ENCODE measurements around the gene ATXN1. TPM values are rescaled to one million over a fixed set of nuclear protein-coding genes. Genes with fewer than 3 reads are reported as not detected.

Gene ATXN1
- polyA plus RNA-seq, 2 of the 4 experiments (the other 2 are of a cell fraction): 2.9 to 8.3 TPM

GRCh38 chr6:16389642-16390041 is 371.6 kb downstream of the ATXN1 start (continued):
- TF ChIP-seq BCL3 (IDR thresholded peaks at IDR 0.05) (no peak), CTCF (IDR thresholded peaks at IDR 0.05) (no peak), CBX8 (IDR thresholded peaks at IDR 0.05) (no peak), ELK1 (IDR thresholded peaks at IDR 0.05; ENCODE audit: low read depth, low read length) (no peak), MAFK (IDR thresholded peaks at IDR 0.05; ENCODE audit: partially characterized antibody) (no peak), REST (IDR thresholded peaks at IDR 0.05) (no peak)

GRCh38 chr6:16388488-16388887 is 372.8 kb downstream of the ATXN1 start:
- ATAC-seq (no peak), DNase-seq (ENCODE audit: low read depth in 1 of 2, low spot score in 1 of 2) (no peak), FAIRE-seq (no peak)
- H3K4me1 ChIP-seq: no peaks in the 10 kb centered on the region
- H3K4me2 ChIP-seq: no peak overlapping the region
- TF ChIP-seq HEYL (CRISPR knock-in tag; IDR thresholded peaks at IDR 0.05) (no peak), JUNB (IDR thresholded peaks at IDR 0.05) (no peak), HES2 (IDR thresholded peaks at IDR 0.05) (no peak), ZSCAN20 (CRISPR knock-in tag; IDR thresholded peaks at IDR 0.05) (no peak), BHLHE40 (IDR thresholded peaks at IDR 0.05; ENCODE audit: low read depth, low read length) (no peak), ZC3H11A (IDR thresholded peaks at IDR 0.05) (no peak), ZNF302 (CRISPR knock-in tag; IDR thresholded peaks at IDR 0.05) (no peak), SREBF2 (IDR thresholded peaks at IDR 0.05) (no peak), CBX2 (IDR thresholded peaks at IDR 0.05; ENCODE audit: borderline replicate concordance, low read depth) (no peak), RAD21 (conservative IDR thresholded peaks at IDR 0.05 in 1 of 2, IDR thresholded peaks at IDR 0.05 in 1 of 2) (no peak), CHD4 (IDR thresholded peaks at IDR 0.05; ENCODE audit: borderline replicate concordance) (no peak), HOXA7 (CRISPR knock-in tag; IDR thresholded peaks at IDR 0.05) (no peak), TP53 (CRISPR knock-in tag; IDR thresholded peaks at IDR 0.05) (no peak)
- H3K9me3 ChIP-seq: no peaks in the 10 kb centered on the region
- ChIA-PET CTCF (no interaction called here), POLR2A (no interaction called here)
- WGBS (ENCODE audit: missing lambda C conversion rate): 33% methylated on average over 1 of the region's 1 CpG
- H3K27ac ChIP-seq: no peak overlapping the region
- no peak overlapping the region for H3K4me3 ChIP-seq
